Trophoblast cell (in vitro differentiated cells and primary cell): ENCODE results near the gene RUBCNL.

Source experiments
- DNase-seq, 2 donors: peaks; one replicate each; pipeline ENCODE4 v3.0.0-alpha.2; 2016
- H2AFZ ChIP-seq: 2 replicates; pipeline ENCODE4 v1.6.1; 2013; ENCODE audit warnings: low read length, moderate library complexity, mild to moderate bottlenecking; ENCODE audit not compliant: insufficient read depth, poor library complexity
- H2AK5ac ChIP-seq: 2 replicates; pipeline ENCODE4 v1.6.1; 2013; ENCODE audit warnings: mild to moderate bottlenecking, low read length
- H2BK120ac ChIP-seq: 2 replicates; pipeline ENCODE4 v1.6.1; 2013; ENCODE audit warnings: low read length, mild to moderate bottlenecking, moderate library complexity; ENCODE audit not compliant: insufficient read depth, poor library complexity
- H2BK12ac ChIP-seq: 2 replicates; pipeline ENCODE4 v1.6.1; 2013; ENCODE audit warnings: mild to moderate bottlenecking, low read length, moderate library complexity
- H2BK5ac ChIP-seq: 2 replicates; pipeline ENCODE4 v1.6.1; 2013; ENCODE audit warnings: low read length, low read depth, moderate library complexity, mild to moderate bottlenecking; ENCODE audit not compliant: poor library complexity
- H3K14ac ChIP-seq: 2 replicates; pipeline ENCODE4 v1.6.1; 2013; ENCODE audit warnings: mild to moderate bottlenecking, low read length
- H3K18ac ChIP-seq: 2 replicates; pipeline ENCODE4 v1.6.1; 2013; ENCODE audit warnings: mild to moderate bottlenecking, low read length
- H3K23ac ChIP-seq: 2 replicates; pipeline ENCODE4 v1.6.1; 2013; ENCODE audit warnings: low read length
- H3K27ac ChIP-seq: 2 replicates; pipeline ENCODE4 v1.5.1; 2013; ENCODE audit warnings: low read depth, mild to moderate bottlenecking, inconsistent platforms, low read length, moderate library complexity
- H3K27me3 ChIP-seq: 2 replicates; pipeline ENCODE4 v1.6.1; 2013; ENCODE audit warnings: inconsistent platforms, mild to moderate bottlenecking, low read length, moderate library complexity; ENCODE audit not compliant: insufficient read depth
- H3K36me3 ChIP-seq, 2 experiments: 1 replicate in 1 of 2; 2 replicates in 1 of 2; pipeline ENCODE4 v1.6.1; 2013; ENCODE audit warnings: low read length in 2 of 2, mild to moderate bottlenecking in 2 of 2, moderate library complexity in 1 of 2; ENCODE audit not compliant: insufficient read depth in 2 of 2, control insufficient read depth in 1 of 2
- H3K4ac ChIP-seq: 2 replicates; pipeline ENCODE4 v1.6.1; 2013; ENCODE audit warnings: low read depth, mild to moderate bottlenecking, low read length, moderate library complexity
- H3K4me1 ChIP-seq, 2 experiments: 1 replicate in 1 of 2; 2 replicates in 1 of 2; pipeline ENCODE4 v1.6.1; 2013; ENCODE audit warnings: low read length in 2 of 2, mild to moderate bottlenecking in 2 of 2, moderate library complexity in 1 of 2; ENCODE audit not compliant: insufficient read depth in 2 of 2, control insufficient read depth in 1 of 2
- H3K4me2 ChIP-seq: 2 replicates; pipeline ENCODE4 v1.6.1; 2013; ENCODE audit warnings: inconsistent platforms, mild to moderate bottlenecking, low read length, moderate library complexity
- H3K4me3 ChIP-seq: 2 replicates; pipeline ENCODE4 v1.5.1; 2013; ENCODE audit warnings: mild to moderate bottlenecking, low read depth, low read length, inconsistent platforms
- H3K79me1 ChIP-seq: one replicate; pipeline ENCODE4 v1.6.1; 2013; ENCODE audit warnings: low read length
- H3K79me2 ChIP-seq: 2 replicates; pipeline ENCODE4 v1.6.1; 2013; ENCODE audit warnings: low read length, mild to moderate bottlenecking; ENCODE audit not compliant: control insufficient read depth, insufficient read depth, poor library complexity
- H3K9ac ChIP-seq: 2 replicates; pipeline ENCODE4 v1.6.1; 2013; ENCODE audit warnings: mild to moderate bottlenecking, low read length
- H3K9me3 ChIP-seq: 2 replicates; pipeline ENCODE4 v1.6.1; 2013; ENCODE audit warnings: low read depth, mild to moderate bottlenecking, control low read depth, inconsistent platforms, low read length; ENCODE audit not compliant: insufficient read depth
- H4K12ac ChIP-seq: 2 replicates; pipeline ENCODE4 v1.6.1; 2013; ENCODE audit warnings: low read depth, mild to moderate bottlenecking, low read length, moderate library complexity
- H4K8ac ChIP-seq: 2 replicates; pipeline ENCODE4 v1.6.1; 2013; ENCODE audit warnings: low read depth, mild to moderate bottlenecking, low read length, moderate library complexity
- H4K91ac ChIP-seq: one replicate; pipeline ENCODE4 v1.6.1; 2013; ENCODE audit warnings: low read depth, mild to moderate bottlenecking, low read length, moderate library complexity
- WGBS: extraction: QIAGEN DNeasy Blood & Tissue Kit; methylation state at CpG from one replicate; pipeline ENCODE4 v1.1.7; 2013; ENCODE audit warnings: missing lambda C conversion rate; ENCODE audit not compliant: insufficient read length, insufficient coverage; ENCODE audit errors: extremely low coverage; 5-methylcytosine and 5-hydroxymethylcytosine counted together

The RUBCNL gene

DNA sequence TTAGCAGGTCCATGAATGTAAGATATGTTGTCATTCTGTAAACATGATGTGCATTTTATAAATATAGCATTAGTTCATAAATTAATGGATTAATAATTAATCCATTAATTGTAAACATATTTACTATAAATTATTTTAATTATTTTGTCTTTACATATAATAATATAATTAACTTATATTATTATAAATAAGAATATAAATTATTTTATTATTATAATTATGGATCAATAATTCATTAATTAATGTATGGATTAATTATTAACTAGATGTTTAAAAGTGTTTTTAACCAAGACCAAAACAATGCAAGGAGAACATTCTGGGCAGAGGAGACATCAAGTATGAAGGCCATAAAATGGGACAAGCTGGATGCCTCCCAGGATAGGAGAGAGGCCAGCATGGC lies 72.0 kb downstream of the RUBCNL start:
- no peak overlapping the region for H4K8ac ChIP-seq
- H3K18ac ChIP-seq, result no peak overlapping the region
- H3K23ac ChIP-seq, result no peak overlapping the region
- no peaks in the 10 kb centered on the region for H3K79me2 ChIP-seq
- H3K9me3 ChIP-seq, result no peaks in the 10 kb centered on the region
- H3K4me3 ChIP-seq, result no peak overlapping the region
- no peak overlapping the region for H2BK12ac ChIP-seq
- no peak overlapping the region for H3K4me2 ChIP-seq
- H3K4me1 ChIP-seq, result no peaks in the 10 kb centered on the region
- H3K79me1 ChIP-seq, result no peaks in the 10 kb centered on the region
- H3K14ac ChIP-seq, result no peak overlapping the region
- H3K27ac ChIP-seq, result no peak overlapping the region
- H3K9ac ChIP-seq, result no peak overlapping the region
- no peak overlapping the region for H4K91ac ChIP-seq
- no peak overlapping the region for H2AFZ ChIP-seq
- no peak overlapping the region for H4K12ac ChIP-seq
- no peaks in the 10 kb centered on the region for H3K27me3 ChIP-seq
- no peak for DNase-seq
- no peak overlapping the region for H2AK5ac ChIP-seq
- H3K4ac ChIP-seq, result no peak overlapping the region
- H2BK120ac ChIP-seq, result no peak overlapping the region
- H2BK5ac ChIP-seq, result no peak overlapping the region
- H3K36me3 ChIP-seq, result no peaks in the 10 kb centered on the region

DNA sequence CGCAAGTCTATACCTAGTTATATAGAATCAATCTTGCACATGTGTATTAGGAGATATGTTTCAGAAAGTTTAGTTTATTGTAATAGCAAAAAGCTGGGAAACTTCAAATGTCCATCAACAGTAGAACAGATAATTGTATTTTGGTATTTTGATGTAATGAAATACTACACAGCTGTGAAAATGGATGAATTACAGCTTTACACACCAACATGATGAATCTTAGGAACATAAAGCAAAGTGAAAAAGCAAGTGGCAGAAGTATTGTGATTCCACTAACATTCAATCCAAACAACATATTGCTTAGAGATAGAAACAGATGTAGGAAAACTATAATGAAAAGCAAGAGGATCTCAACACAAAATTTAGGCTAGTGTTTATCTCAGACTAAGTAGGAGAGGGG lies 72.5 kb downstream of the RUBCNL start:
- Histone ChIP-seq H3K79me2 (no peaks in the 10 kb centered on the region), H4K91ac (no peak overlapping the region), H2AFZ (no peak overlapping the region), H2BK12ac (no peak overlapping the region), H3K4me1 (no peaks in the 10 kb centered on the region), H3K4me3 (no peak overlapping the region), H3K4ac (no peak overlapping the region), H3K4me2 (no peak overlapping the region), H3K23ac (no peak overlapping the region), H2BK120ac (no peak overlapping the region), H3K9ac (no peak overlapping the region), H4K12ac (no peak overlapping the region), H3K18ac (no peak overlapping the region), H3K36me3 (no peaks in the 10 kb centered on the region), H3K9me3 (no peaks in the 10 kb centered on the region), H4K8ac (no peak overlapping the region), H3K79me1 (no peaks in the 10 kb centered on the region), H2AK5ac (no peak overlapping the region), H3K27ac (no peak overlapping the region), H3K27me3 (no peaks in the 10 kb centered on the region), H2BK5ac (no peak overlapping the region), H3K14ac (no peak overlapping the region)
- no CpG with 5 or more reads among the region's 1 CpG for WGBS
- DNase-seq, result no peak

DNA sequence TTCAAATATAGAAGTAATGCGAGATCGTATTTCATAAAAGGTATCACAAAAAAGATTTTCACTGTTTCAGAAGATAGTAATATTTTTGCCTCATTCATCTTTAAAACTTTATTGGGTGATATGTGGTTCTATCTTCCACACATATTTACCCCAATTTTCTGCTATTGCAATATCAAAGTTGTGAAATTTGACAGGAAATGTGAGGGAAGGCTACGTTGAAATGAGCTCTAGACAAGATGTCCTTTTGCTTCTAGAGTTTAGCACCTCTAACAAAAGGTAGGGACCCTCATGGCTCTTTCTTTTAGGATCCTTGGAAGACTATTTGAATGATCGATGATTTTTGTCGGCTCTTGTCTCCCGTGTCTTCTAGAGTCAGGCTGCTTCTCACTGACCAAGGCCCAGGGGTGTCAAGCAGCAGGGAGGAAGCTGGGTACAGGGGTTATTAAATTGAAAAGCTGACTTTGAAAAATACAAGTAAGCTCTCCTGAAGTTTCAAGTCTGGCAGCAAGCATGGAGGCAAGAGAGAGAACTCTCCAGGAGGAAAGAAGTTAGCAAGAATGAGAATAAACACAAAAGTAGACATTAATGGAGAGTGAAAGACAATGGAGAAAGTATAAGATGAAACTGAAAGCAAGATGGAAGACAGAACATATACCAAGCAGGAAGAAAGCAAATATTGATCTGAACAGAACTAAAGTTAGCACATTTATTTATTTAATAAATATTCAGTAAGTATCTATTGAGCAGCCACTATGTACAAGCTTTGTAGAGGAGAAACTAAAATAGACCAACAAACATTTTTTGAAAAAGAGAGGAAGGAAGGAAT lies 73.4 kb downstream of the RUBCNL start:
- no CpG with 5 or more reads among the region's 6 CpGs for WGBS
- Histone ChIP-seq H2AK5ac (no peak overlapping the region), H3K27me3 (no peaks in the 10 kb centered on the region), H3K14ac (no peak overlapping the region), H3K4me3 (no peak overlapping the region), H4K8ac (no peak overlapping the region), H4K91ac (no peak overlapping the region), H2BK120ac (no peak overlapping the region), H2BK5ac (no peak overlapping the region), H3K23ac (no peak overlapping the region), H2BK12ac (no peak overlapping the region), H3K9me3 (no peaks in the 10 kb centered on the region), H3K9ac (no peak overlapping the region), H3K4ac (no peak overlapping the region), H4K12ac (no peak overlapping the region), H3K79me1 (no peaks in the 10 kb centered on the region), H3K79me2 (no peaks in the 10 kb centered on the region), H3K36me3 (no peaks in the 10 kb centered on the region), H2AFZ (no peak overlapping the region), H3K4me1 (no peaks in the 10 kb centered on the region), H3K27ac (no peak overlapping the region), H3K18ac (no peak overlapping the region), H3K4me2 (no peak overlapping the region)
- no peak for DNase-seq

DNA sequence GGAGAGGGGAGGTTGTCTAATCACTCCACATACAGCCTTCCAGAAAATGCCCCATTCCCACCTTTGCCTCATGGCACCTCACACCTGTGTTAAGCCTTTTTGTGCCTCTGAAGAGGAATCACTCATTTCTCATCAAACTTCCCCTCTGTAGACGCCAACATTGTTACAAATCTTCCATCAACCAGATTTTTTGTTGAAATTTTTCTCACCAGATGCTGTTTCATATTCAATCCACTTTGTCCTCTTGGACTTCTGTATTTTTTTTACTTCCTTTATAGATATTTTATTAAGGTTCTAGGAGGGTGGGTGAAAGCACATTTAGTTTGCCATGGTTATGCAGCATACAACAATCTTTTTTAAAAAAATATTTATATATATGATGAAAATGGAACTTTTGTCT lies 74.0 kb downstream of the RUBCNL start:
- H3K27me3 ChIP-seq, result no peaks in the 10 kb centered on the region
- no peaks in the 10 kb centered on the region for H3K79me2 ChIP-seq
- H2BK120ac ChIP-seq, result no peak overlapping the region
- H3K79me1 ChIP-seq, result no peaks in the 10 kb centered on the region
- H2BK12ac ChIP-seq, result no peak overlapping the region
- no peak for DNase-seq
- H3K9me3 ChIP-seq, result no peaks in the 10 kb centered on the region
- H2AK5ac ChIP-seq, result no peak overlapping the region
- no peak overlapping the region for H3K4ac ChIP-seq
- H3K4me3 ChIP-seq, result no peak overlapping the region
- no CpG with 5 or more reads among the region's 1 CpG for WGBS
- H3K14ac ChIP-seq, result no peak overlapping the region
- H4K8ac ChIP-seq, result no peak overlapping the region
- no peak overlapping the region for H2BK5ac ChIP-seq
- no peak overlapping the region for H3K27ac ChIP-seq
- no peaks in the 10 kb centered on the region for H3K36me3 ChIP-seq
- no peak overlapping the region for H2AFZ ChIP-seq
- H4K12ac ChIP-seq, result no peak overlapping the region
- H3K4me1 ChIP-seq, result no peaks in the 10 kb centered on the region
- H3K18ac ChIP-seq, result no peak overlapping the region
- H3K9ac ChIP-seq, result no peak overlapping the region
- no peak overlapping the region for H3K23ac ChIP-seq
- no peak overlapping the region for H3K4me2 ChIP-seq
- no peak overlapping the region for H4K91ac ChIP-seq
